MG63 (cell line): ENCODE results near the gene CIITA. TPM values are rescaled to one million over a fixed set of nuclear protein-coding genes. Genes with fewer than 3 reads are reported as not detected.

Experiments used
- DNase-seq: peaks from one replicate; pipeline ENCODE4 v3.0.0-alpha.2; 2020
- H3K27me3 ChIP-seq: fragments of 250-450 bp; sonication (Bioruptor Pico); 2 replicates; pipeline ENCODE4 v1.5.1; 2020; ENCODE audit warnings: mild to moderate bottlenecking, moderate library complexity
- H3K36me3 ChIP-seq: fragments of 250-450 bp; sonication (Bioruptor Pico); 2 replicates; pipeline ENCODE4 v1.5.1; 2020; ENCODE audit warnings: mild to moderate bottlenecking, moderate library complexity
- H3K4me3 ChIP-seq: fragments of 250-450 bp; sonication (Bioruptor Pico); 2 replicates; pipeline ENCODE4 v1.5.1; 2020; ENCODE audit warnings: mild to moderate bottlenecking, moderate library complexity
- H3K9me3 ChIP-seq: fragments of 250-450 bp; sonication (Bioruptor Pico); 2 replicates; pipeline ENCODE4 v1.5.1; 2020; ENCODE audit warnings: mild to moderate bottlenecking, moderate library complexity
- total RNA-seq: library from RNA; depleted of rRNA; stranded (reverse); fragments of >200 nt; shearing (Covaris generic); gene quantifications from 2 replicates; pipeline ENCODE4 v1.2.3, GENCODE V29; 2014; ENCODE audit warnings: low replicate concordance

The CIITA gene
- total RNA-seq, 1 experiment from 2014 or later = not detected

DNA sequence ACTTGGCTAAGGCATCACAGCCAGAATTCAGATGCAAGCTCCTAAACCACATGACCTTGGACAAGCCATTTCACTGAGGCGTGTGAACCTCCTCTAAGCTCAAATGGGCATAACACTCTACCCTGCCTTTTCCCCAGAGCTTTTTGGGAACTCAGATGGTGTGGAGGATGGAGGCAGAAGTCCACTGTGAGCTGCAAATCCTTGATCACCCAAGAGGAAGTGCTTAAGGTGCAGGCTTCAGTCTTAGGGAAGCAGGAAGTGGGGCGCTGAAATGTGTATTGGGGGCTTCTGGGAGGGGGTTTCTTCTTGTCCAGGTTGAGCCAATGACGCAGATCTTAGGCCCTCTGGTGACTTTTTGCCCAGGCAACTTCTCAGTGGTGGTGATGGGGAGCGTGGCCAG is 12.9 kb downstream of the CIITA start:
- Histone ChIP-seq H3K27me3 (peaks cover 4% of the 10 kb centered on the region; the same call in 1 of the 2 replicates), H3K4me3 (no peak overlapping the region), H3K9me3 (no peaks in the 10 kb centered on the region), H3K36me3 (no peaks in the 10 kb centered on the region)
- no peak for DNase-seq

DNA sequence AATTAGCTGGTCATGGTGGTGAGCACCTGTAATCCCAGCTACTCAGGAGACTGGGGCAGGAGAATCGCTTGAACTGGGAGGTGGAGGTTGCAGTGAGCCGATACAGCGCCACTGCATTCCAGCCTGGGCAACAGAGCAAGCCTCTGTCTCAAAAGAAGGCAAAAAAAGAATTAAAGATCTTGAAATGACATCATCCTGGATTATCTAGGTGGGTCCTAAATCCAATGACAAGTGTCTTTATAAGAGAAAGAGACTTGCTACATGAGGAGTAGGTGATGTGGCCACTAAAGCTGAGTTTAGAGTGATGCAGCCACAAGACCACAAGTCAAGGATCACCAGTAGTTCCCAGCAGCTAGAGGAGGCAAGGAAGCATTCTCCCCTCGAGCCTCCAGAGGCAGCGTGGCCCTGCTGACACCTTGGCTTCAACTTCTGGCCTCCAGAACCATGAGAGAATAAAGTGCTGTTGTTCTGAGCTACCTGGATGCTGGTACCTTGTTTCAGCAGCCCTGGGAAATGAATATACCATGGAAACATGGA is 15.8 kb downstream of the CIITA start:
- Histone ChIP-seq H3K4me3 (no peak overlapping the region), H3K27me3 (peaks cover 2% of the 10 kb centered on the region; the same call in 1 of the 2 replicates), H3K36me3 (no peaks in the 10 kb centered on the region), H3K9me3 (no peaks in the 10 kb centered on the region)
- DNase-seq = no peak

DNA sequence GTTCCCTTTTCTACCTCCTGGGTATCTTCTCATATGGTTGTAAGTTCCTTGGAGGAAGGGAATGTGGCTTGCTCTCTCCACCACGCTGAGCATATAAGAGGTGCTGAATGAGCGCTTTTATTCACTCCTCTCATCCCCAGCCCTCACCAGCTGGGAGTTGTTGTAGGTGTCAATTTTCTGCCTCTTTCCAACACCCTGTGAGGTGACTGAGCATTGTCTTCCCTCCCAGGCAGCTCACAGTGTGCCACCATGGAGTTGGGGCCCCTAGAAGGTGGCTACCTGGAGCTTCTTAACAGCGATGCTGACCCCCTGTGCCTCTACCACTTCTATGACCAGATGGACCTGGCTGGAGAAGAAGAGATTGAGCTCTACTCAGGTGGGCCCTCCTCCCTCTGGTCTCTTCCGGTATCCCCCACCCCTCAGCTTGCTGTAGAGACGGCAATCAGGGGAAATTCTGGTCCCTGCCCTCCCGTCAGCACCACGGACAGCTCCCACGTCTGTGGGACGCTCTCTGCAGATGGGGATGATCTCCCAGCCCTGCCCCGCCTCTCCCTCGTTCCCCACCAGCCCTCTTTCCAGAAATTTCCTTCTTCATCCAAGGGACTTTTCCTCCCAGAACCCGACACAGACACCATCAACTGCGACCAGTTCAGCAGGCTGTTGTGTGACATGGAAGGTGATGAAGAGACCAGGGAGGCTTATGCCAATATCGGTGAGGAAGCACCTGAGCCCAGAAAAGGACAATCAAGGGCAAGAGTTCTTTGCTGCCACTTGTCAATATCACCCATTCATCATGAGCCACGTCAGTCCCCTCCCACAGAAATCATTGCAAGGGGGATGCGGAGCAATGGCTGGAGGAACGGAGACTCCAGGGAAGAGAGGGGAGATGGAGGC is 18.3 kb downstream of the CIITA start:
- H3K27me3 ChIP-seq = peaks cover 2% of the 10 kb centered on the region; the same call in 1 of the 2 replicates
- H3K4me3 ChIP-seq = no peak overlapping the region
- H3K36me3 ChIP-seq = no peaks in the 10 kb centered on the region
- peak; percentile 37 for DNase-seq
- no peaks in the 10 kb centered on the region for H3K9me3 ChIP-seq

DNA sequence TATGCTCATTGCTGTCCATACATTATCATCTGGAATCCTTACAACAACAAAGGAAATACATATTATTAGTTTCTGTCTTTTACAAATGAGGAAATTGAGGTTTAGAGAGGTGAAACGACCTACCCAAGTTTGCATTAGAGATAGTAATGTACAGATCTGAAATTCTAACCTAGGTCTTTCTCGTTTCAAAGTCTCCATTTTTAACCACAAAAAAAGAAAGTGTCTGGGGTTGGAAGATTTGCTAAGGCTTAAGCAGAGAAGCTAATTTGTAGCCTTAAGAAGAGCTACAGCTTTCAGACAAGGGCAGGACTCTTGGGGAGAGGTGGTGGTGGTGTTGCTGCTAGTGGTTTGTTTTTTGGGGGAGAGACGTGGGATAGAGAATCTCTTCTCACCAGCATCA is 19.2 kb downstream of the CIITA start:
- no peak for DNase-seq
- H3K36me3 ChIP-seq = no peaks in the 10 kb centered on the region
- H3K9me3 ChIP-seq = no peaks in the 10 kb centered on the region
- peaks cover 2% of the 10 kb centered on the region; the same call in 1 of the 2 replicates for H3K27me3 ChIP-seq
- H3K4me3 ChIP-seq = no peak overlapping the region

DNA sequence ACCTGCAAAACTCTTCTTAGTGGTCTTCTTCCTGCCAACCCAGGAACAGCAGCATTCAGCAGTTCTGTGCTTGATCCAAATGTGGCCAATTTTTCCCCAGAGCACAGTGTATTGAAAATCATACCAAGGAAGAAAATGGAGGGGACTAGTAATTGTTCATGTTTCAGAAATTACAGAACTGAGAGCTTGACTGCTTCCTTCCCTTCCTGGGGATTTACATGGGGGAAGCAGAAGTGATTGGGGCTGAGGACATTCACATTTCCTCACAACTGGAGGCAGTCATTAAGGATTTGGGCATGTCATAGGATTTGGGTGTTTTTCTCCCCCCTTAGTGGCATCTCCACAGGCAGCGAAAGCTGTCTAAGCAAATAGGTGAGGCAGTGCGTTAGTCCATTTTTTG is 19.7 kb downstream of the CIITA start:
- no peaks in the 10 kb centered on the region for H3K9me3 ChIP-seq
- H3K4me3 ChIP-seq = no peak overlapping the region
- DNase-seq = no peak
- H3K36me3 ChIP-seq = no peaks in the 10 kb centered on the region
- H3K27me3 ChIP-seq = peaks cover 2% of the 10 kb centered on the region; the same call in 1 of the 2 replicates

DNA sequence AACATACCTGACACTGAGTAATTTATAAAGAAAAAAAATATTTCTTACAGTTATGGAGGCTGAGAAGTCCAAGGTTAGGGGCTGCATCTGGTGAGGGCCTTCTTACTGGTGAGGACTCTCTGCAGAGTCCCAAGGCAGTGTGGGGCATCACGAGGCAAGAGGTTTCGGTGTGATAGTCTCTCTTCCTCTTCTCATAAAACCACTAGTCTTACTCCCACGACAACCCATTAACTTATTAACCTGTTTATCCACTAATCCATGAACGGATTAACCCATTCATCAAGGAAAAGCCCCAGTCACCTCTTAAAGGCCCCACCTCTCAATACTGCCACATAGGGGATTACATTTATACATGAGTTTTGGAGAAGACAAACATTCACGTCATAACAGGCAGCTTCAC is 20.1 kb downstream of the CIITA start:
- Histone ChIP-seq H3K27me3 (peaks cover 2% of the 10 kb centered on the region; the same call in 1 of the 2 replicates), H3K9me3 (no peaks in the 10 kb centered on the region), H3K36me3 (no peaks in the 10 kb centered on the region), H3K4me3 (no peak overlapping the region)
- no peak for DNase-seq

DNA sequence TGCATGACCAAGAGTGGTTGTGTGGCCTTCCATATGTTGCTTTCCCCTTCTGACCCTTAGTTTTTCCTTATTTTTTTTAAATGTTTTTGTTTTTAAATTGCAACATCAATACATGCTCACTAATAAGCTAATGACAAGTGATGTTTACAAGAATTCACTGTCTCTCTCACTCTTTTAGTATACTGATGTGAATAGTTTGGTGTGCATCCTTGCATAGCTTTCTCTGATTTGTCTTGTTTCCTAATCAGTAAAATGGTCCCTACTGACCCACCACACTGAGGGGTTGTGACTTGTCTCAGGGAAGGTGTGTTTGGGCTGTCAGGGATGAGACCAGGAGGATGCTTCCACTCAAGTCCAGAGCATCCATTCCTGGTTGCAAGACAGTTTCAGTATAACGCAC is 26.0 kb downstream of the CIITA start:
- H3K9me3 ChIP-seq = peaks cover 5% of the 10 kb centered on the region; the same call in 1 of the 2 replicates
- DNase-seq = no peak
- H3K27me3 ChIP-seq = no peaks in the 10 kb centered on the region; the same call in 1 of the 2 replicates
- no peaks in the 10 kb centered on the region for H3K36me3 ChIP-seq
- no peak overlapping the region for H3K4me3 ChIP-seq

DNA sequence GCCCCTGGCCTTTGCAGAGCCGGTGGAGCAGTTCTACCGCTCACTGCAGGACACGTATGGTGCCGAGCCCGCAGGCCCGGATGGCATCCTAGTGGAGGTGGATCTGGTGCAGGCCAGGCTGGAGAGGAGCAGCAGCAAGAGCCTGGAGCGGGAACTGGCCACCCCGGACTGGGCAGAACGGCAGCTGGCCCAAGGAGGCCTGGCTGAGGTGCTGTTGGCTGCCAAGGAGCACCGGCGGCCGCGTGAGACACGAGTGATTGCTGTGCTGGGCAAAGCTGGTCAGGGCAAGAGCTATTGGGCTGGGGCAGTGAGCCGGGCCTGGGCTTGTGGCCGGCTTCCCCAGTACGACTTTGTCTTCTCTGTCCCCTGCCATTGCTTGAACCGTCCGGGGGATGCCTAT is 29.5 kb downstream of the CIITA start:
- Histone ChIP-seq H3K27me3 (no peaks in the 10 kb centered on the region), H3K36me3 (no peaks in the 10 kb centered on the region), H3K9me3 (peaks cover 5% of the 10 kb centered on the region; the same call in 1 of the 2 replicates), H3K4me3 (no peak overlapping the region)
- DNase-seq = no peak

DNA sequence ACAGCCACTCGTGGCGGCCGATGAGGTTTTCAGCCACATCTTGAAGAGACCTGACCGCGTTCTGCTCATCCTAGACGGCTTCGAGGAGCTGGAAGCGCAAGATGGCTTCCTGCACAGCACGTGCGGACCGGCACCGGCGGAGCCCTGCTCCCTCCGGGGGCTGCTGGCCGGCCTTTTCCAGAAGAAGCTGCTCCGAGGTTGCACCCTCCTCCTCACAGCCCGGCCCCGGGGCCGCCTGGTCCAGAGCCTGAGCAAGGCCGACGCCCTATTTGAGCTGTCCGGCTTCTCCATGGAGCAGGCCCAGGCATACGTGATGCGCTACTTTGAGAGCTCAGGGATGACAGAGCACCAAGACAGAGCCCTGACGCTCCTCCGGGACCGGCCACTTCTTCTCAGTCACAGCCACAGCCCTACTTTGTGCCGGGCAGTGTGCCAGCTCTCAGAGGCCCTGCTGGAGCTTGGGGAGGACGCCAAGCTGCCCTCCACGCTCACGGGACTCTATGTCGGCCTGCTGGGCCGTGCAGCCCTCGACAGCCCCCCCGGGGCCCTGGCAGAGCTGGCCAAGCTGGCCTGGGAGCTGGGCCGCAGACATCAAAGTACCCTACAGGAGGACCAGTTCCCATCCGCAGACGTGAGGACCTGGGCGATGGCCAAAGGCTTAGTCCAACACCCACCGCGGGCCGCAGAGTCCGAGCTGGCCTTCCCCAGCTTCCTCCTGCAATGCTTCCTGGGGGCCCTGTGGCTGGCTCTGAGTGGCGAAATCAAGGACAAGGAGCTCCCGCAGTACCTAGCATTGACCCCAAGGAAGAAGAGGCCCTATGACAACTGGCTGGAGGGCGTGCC is 30.1 kb downstream of the CIITA start:
- no peak overlapping the region for H3K4me3 ChIP-seq
- no peaks in the 10 kb centered on the region for H3K36me3 ChIP-seq
- DNase-seq = no peak
- H3K9me3 ChIP-seq = peaks cover 5% of the 10 kb centered on the region; the same call in 1 of the 2 replicates
- no peaks in the 10 kb centered on the region for H3K27me3 ChIP-seq

DNA sequence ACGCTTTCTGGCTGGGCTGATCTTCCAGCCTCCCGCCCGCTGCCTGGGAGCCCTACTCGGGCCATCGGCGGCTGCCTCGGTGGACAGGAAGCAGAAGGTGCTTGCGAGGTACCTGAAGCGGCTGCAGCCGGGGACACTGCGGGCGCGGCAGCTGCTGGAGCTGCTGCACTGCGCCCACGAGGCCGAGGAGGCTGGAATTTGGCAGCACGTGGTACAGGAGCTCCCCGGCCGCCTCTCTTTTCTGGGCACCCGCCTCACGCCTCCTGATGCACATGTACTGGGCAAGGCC is 30.7 kb downstream of the CIITA start:
- Histone ChIP-seq H3K36me3 (no peaks in the 10 kb centered on the region), H3K4me3 (no peak overlapping the region), H3K27me3 (no peaks in the 10 kb centered on the region), H3K9me3 (peaks cover 5% of the 10 kb centered on the region; the same call in 1 of the 2 replicates)
- DNase-seq = no peak

DNA sequence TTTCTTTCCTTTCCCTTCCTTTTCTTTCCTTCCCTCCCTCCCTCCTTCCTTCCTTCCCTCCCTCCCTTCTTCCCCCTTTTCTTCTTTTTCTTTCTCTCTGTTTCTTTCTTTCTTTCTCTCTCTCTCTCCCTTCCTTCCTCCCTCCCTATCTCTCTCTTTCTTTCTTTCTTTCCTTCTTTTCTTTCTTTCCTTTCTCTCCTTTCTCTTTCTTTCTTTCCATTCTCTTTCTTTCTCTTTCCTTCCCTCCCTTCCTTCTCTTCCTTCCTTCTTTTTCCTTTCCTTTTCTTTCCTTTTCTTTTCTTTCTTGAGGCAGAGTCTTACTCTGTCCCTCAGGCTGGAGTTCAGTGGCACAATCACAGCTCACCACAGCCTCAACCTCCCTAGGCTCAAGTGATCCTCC is 34.3 kb downstream of the CIITA start:
- no peaks in the 10 kb centered on the region for H3K27me3 ChIP-seq
- no peak for DNase-seq
- no peaks in the 10 kb centered on the region for H3K9me3 ChIP-seq
- H3K36me3 ChIP-seq = no peaks in the 10 kb centered on the region
- H3K4me3 ChIP-seq = no peak overlapping the region

DNA sequence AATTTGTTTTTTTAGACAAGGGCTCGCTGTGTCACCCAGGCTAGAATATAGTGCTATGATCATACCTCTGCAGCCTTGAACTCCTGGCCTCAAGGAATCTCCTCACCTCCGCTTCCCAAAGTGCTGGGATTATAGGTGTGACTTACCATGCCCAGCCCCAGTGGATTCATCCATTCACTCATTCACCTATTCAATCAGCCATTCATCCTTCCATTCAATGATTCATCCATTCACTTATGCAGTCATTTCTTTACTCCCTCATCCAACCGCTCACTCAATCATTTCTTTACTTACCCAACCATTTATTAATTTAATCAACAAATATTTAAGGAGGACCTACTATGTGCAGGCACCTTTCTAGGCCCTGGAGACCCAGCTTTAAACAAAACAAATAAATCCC is 39.5 kb downstream of the CIITA start:
- H3K4me3 ChIP-seq = no peak overlapping the region
- no peaks in the 10 kb centered on the region for H3K27me3 ChIP-seq
- no peaks in the 10 kb centered on the region for H3K9me3 ChIP-seq
- no peak for DNase-seq
- H3K36me3 ChIP-seq = no peaks in the 10 kb centered on the region

DNA sequence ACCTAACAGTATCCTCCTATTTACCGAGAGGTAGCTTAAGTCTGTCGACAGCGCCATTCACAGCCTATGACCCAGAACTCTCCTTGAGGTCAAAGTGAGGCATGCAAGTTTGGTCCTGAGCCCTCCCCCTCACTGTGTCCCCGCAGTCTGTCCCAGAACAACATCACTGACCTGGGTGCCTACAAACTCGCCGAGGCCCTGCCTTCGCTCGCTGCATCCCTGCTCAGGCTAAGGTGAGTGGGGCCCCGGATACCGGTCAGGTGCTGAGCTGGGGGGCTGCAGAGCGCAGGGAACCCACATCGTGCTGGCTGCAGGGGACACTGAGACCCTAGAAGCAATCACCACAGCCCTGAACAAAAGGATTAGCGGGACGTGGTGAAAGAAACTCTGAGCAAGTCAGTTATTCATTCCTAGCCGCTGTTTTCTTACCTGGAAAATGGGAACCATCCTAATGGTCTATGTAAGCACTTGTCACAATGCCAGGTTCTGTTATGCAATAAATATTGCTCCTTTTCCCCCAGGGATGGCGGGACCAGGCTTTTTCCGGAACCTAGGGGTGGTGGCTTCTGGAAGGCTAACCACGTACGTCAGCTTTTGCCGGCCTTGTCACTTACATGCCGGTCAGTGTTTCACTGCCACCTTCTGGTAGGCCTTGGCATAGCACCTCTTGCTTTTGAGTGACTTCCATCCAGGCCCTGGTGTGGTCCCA is 41.4 kb downstream of the CIITA start:
- Histone ChIP-seq H3K27me3 (no peaks in the 10 kb centered on the region), H3K4me3 (no peak overlapping the region), H3K36me3 (no peaks in the 10 kb centered on the region), H3K9me3 (no peaks in the 10 kb centered on the region)
- peak; percentile 90 for DNase-seq

DNA sequence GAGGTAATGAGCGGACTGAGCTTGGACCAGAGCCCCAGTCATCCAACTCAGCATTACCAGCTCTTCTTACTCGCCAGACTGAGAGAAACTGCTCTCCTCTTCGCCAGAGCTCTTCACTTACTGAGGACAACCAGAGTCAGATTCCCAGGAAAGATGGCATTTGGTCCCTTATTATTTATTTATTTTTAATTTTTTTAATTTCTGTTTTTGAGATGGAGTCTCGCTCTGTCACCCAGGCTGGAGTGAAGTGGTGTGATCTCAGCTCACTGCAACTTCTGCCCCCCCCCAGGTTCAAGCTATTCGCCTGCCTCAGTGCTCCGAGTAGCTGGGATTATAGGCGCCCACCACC is 42.0 kb downstream of the CIITA start:
- Histone ChIP-seq H3K36me3 (no peaks in the 10 kb centered on the region), H3K4me3 (no peak overlapping the region), H3K9me3 (no peaks in the 10 kb centered on the region), H3K27me3 (no peaks in the 10 kb centered on the region)
- no peak for DNase-seq

DNA sequence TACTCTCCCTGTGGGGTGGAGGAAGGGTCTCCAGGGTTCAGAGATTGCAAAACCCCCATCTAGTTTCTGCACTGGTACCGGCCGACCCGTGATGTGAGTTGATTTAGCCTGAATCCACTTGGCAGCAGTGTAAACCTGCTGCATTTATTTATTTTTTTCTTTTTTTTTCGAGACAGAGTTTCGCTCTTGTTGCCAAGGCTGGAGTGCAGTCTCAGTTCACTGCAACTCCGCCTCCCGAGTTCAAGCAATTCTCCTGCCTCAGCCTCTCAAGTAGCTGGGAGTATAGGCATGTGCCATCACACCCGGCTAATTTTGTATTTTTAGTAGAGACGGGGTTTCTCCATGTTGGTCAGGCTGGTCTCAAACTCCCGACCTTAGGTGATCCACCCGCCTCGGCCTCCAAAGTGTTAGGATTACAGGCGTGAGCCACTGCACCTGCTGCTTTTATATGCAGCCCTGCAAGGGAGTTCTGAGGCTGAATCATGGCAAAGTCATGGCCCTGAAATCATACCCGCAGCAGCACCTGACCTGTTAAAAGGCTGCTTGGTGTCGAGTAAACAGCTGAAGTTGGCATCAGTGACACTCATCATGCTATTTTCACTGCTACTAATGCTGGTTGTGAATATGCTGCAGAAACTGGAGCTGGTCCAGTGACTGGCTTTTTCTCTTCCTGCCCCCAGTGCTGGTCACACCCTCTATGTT is 43.9 kb downstream of the CIITA start:
- peaks cover 10% of the 10 kb centered on the region for H3K36me3 ChIP-seq
- H3K27me3 ChIP-seq = no peaks in the 10 kb centered on the region
- no peaks in the 10 kb centered on the region for H3K9me3 ChIP-seq
- no peak for DNase-seq
- no peak overlapping the region for H3K4me3 ChIP-seq
